Activated CD4-positive, alpha-beta T cell treated with anti-CD3 and anti-CD28 coated beads, Interleukin-2, amount 50 U/mL, for 4 hours (primary cell): ENCODE results near the gene RTN4.
"Not testable (repeated sequence)": the region's sequence is repeated elsewhere in the genome, so short reads cannot be mapped to it uniquely, and the experiment has no call there.

Experiments used
- DNase-seq, 2 experiments: peaks; one replicate each; pipeline ENCODE4 v3.0.0-alpha.2; 2020

Gene RTN4, protein sequence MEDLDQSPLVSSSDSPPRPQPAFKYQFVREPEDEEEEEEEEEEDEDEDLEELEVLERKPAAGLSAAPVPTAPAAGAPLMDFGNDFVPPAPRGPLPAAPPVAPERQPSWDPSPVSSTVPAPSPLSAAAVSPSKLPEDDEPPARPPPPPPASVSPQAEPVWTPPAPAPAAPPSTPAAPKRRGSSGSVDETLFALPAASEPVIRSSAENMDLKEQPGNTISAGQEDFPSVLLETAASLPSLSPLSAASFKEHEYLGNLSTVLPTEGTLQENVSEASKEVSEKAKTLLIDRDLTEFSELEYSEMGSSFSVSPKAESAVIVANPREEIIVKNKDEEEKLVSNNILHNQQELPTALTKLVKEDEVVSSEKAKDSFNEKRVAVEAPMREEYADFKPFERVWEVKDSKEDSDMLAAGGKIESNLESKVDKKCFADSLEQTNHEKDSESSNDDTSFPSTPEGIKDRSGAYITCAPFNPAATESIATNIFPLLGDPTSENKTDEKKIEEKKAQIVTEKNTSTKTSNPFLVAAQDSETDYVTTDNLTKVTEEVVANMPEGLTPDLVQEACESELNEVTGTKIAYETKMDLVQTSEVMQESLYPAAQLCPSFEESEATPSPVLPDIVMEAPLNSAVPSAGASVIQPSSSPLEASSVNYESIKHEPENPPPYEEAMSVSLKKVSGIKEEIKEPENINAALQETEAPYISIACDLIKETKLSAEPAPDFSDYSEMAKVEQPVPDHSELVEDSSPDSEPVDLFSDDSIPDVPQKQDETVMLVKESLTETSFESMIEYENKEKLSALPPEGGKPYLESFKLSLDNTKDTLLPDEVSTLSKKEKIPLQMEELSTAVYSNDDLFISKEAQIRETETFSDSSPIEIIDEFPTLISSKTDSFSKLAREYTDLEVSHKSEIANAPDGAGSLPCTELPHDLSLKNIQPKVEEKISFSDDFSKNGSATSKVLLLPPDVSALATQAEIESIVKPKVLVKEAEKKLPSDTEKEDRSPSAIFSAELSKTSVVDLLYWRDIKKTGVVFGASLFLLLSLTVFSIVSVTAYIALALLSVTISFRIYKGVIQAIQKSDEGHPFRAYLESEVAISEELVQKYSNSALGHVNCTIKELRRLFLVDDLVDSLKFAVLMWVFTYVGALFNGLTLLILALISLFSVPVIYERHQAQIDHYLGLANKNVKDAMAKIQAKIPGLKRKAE

DNA sequence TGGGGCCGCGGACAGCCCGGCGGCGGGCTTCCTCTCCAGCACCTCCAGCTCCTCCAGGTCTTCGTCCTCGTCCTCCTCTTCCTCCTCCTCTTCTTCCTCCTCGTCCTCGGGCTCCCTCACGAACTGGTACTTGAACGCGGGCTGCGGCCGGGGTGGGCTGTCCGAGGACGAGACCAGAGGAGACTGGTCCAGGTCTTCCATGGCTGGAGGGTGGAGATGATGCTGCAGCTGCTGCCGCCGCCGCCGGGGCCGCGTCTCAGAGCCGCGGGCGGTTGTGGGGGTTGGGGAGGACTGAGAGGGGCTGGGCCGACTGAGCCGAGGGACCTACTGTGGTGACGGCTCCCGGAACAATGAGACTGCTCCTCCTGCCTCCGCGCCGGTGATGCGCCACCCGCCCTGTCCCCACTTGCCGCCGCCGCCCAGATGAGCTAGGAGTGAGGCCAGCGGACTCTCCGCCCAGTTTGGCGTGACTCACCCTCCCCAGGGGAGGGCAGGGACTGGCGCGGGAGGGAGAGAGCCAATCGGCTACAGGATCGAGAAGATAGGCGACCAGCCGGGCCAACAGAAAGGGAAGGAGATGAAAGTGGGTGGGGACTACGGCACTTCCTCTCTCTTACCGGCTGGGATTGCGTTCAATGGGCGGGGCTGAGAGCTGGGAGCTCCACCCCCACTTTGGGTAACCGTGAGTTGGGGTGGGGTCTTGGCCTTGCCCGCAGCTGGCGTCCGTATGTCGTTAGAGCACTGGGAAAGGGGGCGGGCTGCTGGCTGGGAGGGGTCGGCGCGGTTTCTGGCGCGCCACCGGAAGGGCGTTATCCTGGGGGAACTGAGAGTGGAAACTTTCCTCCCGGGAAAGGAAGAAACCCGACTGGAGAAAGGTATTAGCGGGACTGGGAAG lies at the start of gene RTN4:
Gene RTN4 (minus strand): TSS at position 352 of the 895 bp plus-strand sequence. CDS start 151 bp downstream, at position 201.
- DNase-seq: peak; percentile 98 to 99

DNA sequence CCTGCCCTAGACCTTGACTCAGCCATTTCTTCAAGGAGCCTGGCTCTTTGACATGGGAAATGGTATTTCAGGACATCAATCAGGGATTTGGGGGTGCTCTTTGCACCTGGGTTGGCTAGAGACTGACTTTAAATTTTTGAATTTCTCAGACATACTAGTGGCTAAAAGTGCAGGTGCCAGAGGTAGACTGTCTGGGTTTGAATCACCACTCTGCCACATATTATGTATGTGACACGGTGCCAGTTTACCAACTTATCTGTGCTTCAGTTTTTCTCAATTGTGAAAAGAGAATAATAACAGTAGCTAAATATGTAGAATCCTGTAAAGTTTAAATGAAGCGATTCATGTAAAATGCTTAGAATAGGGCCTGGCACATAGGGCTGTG lies 49.2 kb upstream of the RTN4 start:
- no peak for DNase-seq

DNA sequence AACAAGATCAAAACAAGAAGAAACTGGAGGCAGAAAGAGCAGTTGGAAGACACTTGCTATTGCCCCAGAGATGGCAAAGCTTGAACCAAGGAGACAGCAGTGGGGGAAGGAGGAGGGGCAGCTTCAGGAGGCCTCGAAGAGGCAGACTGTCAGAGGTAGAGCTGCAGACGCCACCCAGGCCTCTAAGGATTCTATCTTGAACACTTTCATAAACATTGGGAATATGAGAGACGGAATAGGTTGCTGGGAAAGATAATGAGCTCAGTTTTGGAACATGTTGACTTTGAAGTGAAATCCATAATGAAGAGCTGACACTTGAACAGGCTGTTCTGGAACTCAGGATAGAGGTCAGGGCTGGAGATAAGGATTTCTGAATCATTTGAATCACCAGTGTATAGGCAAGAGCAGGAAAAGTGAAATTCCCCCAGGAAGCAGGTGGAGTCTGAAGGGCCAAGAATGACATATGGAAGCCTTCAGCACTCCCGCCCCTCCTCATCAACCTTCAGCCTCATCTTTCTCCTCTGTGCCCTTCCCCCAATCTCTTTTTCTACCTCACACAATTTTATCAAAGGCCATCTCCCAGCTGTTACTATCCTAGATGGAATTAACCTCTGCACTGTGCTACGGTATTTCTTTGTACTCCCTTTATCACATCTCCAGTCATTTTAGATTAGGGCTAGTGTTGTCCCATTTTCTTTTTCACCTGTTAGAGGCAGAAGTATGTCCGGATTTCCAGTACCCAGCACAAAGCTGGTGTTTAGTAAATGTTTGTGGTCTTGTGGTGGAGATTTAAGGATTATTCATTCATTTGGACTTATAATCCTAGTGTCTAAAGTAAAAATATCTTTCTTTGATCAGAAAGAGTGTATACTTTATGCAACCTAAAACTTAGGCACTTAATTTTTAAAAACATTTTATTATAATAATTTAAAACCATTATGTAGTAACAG lies 47.5 kb upstream of the RTN4 start:
- no peak for DNase-seq

DNA sequence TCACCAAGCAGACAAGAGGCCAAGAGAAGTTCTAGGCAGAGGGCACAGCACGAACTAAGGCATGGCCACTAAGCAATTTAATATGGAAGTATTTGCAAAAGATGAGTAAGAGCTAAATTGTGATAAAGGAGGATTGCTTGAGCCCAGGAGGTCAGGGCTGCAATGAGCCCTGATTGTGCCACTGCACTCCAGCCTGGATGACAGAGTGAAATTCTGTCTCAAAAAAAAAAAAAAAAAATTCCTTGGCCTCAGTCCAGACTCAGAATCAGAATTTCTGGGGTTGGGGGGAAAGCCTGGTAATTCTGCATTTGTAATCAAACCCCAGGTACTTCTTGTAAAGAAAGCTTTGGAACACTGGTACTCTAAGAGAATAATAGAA lies 46.8 kb upstream of the RTN4 start:
- no peak for DNase-seq

DNA sequence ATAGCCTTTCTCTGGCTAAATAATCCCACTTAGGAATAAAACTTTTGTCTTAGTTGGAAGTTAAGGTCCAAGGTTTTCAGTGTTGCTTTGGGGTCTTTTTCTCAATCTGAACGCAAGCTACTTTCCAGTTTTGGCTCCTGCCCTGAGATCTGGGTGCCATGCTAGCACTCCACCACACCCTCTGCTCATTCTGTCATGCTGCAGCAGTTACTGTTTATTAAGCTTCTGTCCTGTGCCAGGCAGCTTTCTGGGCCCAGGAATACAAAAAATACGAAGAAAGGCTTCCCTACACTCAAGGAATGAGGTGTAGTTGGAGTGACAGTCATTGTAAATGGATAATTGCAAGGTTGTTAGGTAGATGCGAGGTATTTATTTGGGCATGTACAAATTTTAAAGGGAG lies 46.3 kb upstream of the RTN4 start:
- DNase-seq: no peak

DNA sequence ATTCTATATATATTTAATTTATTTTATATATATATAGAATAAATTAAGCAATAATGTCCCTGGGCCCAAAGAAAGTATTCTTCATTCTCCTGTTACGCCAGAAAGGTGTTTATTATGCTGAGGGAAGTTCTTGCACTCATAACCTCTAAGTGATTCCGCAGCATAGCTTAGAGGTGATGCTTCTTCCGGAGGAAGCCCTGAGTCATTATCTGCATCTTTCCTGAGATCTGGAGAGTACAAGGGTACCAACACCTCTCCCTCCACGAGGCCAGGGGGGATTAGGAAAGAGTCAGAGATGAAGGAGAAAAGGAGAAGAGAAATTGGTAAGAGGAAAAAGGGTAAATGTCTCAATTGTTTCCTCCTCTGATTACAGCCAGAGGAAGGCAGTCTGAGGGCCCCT lies 43.1 kb upstream of the RTN4 start:
- DNase-seq: no peak

DNA sequence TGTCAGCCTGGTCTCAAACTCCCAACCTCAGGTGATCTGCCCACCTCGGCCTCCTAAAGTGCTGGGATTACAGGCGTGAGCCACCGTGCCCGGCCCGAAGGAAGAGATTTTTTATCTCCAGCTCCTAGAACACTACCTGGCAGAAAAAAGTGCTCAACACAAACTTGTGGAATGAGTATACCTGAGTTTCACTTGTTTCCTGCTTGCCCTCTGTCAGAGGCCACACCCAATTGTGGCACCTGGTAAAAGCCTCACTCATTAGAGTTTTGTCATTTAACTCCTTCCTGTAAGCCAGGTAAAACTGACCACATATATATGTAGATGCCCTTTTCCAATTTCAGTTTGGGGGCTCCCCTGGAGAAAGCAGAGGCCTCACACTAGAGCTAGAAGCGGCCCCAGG lies 42.2 kb upstream of the RTN4 start:
- DNase-seq: no peak

DNA sequence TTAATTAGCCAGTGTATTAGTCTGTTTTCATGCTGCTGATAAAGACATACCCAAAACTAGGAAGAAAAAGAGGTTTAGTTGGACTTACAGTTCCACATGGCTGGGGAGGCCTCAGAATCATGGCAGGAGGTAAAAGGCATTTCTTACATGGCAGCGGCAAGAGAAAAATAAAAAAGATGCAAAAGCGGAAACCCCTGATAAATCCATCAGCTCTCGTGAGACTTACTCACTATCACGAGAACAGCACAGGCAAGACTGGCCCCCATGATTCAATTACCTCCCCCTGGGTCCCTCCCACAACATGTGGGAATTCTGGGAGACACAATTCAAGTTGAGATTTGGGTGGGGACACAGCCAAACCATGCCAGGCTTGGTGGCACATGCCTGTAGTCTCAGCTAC lies 41.4 kb upstream of the RTN4 start:
- DNase-seq: not testable (repeated sequence)

DNA sequence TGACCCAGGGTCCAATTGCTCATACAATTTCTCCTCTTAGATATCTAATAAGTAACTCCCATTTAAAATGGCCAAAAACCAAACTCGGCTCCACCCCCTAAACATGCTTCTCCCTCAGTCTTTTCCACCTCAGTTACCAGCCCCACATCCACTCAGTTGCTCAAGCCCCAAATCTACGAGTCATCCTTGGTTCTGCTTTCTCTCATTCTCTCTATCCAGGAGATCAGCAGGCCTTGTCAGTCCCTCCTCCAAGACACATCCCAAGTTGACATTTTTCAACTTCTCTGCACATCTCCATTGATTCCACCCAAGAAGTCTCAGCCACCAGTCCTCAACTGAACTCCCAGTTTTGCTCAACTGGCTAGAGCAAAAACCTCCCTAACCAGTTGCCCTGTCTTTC lies 40.5 kb upstream of the RTN4 start:
- no peak for DNase-seq

DNA sequence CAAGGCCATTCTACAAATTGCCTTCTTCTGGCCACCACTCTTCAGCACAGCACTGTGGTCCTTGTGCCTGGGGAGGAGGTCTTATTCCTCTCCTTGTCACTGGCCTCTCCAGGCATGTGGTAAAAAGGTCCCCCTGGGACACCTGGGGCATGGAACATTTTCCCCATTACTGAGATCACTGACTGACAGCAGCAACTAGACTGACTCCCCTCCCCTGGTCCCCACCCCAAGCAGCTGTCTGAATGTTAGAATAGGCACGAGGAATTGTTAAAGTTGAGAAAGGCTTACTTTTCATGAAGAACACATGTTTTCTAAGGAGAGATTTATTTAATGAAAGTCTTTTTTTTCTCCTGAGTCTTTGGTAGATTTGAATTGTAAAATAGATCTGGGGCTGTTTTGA lies 39.5 kb upstream of the RTN4 start:
- DNase-seq: no peak

DNA sequence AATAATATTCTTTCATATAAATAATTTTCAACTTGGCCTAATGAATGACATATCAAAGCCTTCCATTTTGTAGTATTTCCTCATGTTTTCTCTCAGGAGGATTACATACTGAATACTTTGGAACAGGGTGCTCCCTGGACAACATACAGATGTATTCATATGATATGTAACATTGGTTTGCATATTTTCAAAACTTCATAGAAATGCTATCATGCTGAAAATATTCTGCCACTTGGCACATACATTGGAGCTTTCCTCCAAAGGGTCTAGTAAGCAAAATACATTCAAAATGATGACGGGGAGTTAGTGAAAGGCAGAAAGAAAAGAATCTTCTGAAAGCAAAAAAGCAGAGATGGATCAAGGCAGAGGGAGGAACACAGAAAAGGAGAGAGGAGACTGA lies 38.1 kb upstream of the RTN4 start:
- DNase-seq: no peak

DNA sequence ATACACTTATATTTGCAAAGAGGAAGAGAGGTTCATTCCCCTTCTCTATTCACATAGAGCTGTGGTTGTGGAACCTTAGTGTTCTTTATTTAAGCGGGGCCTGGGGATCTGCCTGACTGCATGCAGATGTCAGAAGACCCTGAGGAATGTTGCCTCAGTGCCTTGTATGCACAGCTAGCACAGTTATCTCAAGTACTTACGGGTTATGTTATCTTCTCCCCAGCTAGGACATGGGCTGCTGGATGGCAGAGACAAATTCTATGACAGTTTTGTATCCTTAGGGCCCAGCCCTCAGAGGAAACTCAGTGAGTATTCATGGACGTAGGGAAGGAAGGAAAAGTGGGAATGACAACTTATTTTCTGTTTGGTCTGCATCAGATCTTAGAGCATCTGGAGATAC lies 37.7 kb upstream of the RTN4 start:
- no peak for DNase-seq

DNA sequence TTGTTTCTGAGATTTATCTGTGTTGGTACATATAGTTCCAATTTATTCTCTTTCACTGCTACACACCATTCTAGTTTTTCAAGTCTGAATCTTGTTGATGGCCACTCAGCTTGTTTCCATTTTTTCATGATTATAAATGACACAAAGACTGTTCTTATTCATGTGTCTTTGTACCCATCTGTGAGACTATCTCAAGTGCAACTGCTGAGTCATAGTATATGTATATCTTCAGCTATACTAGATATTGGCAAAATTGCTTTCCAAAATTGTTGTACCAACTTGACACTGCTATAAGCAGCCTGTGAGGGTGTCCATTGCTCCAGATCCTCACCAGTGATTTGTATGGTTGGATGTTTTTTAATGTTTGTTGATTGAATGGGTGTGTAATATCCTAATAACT lies 37.2 kb upstream of the RTN4 start:
- no peak for DNase-seq

DNA sequence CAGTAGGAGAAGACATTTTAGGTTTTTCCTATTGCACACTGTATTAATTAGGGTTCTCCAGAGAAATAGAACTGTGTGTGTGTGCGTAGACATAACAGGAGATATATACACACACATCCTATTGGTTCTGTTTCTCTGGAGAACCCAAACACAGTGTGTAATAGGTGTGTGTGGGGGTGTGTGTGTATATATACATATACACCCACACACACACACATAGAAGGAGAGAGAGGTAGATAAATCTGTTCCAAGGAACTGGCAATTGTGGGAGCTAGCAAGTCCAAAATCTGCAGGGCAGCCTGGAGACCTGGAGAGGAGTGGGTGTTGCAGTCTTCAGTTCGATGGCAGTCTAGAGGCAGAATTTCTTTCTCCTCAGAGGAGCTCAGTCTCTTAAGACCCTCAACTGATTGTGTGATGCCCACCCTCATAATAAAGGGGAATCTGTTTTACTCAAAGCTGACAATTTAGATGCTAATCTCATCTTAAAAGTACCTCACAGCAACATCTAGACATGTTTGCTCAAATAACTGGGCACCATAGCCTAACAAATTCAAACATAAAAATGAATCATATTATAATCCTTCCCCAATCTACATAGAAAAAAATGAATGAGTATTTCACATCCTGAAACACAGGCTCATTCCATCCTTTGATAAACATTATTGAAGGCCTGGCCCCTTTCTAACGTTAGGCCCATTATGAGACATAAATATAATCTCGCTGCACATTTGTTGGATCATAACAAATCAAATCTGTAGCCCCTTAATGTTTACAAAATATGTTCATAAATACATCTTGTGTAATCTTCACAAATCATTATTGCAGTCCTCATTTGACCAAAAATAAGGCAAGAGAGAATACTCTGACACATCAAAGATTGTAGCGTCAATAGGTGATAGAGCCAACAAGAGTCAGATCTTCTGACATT lies 35.1 kb upstream of the RTN4 start:
- DNase-seq: no peak

DNA sequence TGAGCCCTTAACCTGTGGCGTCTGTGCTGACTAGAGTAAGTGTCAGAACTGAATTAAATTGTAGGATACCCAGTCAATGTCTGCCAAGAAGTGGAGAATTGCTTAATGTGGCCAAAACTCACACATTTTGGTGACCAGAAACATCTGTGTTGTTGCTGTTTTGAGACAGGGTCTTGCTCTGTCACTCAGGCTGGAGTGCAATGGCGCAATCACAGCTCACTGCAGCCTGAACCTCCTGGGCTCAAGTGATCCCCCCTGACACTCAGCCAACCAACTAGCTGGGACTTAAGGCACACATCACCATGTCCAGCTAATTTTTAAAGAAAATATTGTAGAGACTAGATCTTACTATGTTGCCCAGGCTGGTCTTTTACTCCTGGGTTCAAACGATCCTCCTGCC lies 34.4 kb upstream of the RTN4 start:
- DNase-seq: no peak

DNA sequence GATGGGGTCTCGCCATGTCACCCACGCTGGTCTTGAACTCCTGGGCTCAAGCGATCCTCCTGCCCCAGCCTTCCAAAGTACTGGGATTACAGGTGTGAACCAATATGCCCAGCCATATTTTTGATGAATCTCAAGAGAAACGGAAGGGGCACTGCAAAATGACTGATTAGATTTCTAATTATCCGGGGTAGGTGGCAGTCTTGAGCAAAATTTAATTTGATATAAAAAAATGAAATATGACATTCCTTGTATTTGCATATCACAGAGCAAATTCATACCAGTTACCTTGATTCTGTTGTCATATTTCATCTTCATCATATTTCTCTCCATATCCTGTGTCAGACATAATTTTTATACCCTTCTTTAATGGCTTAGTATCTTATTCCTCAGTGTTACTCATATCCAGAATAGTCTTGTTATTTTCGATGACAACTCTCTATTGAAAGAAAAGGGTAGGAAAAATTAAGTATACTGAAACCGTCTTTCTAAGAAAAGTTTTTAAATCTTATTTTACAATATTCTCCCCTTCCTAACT lies 30.0 kb upstream of the RTN4 start:
- no peak for DNase-seq

DNA sequence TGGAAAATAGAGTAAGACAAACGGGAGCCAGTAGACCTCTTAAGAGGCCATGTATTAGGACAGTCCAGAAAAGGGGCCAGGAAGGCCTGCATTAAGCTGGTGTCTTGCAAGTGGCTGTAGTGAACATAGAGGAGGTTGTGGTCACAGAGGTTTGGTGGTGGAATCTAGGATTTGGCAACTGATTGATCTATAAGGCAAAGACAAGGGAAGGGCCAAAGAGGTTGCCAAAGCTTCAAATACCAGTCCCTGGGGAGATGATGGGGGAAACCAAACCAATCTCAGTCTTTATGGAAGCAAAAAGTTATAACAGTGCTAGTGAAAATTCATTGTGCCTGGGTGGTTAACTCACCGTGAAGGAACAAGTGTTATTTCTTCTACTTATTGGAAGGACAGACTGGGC lies 28.7 kb upstream of the RTN4 start:
- DNase-seq: no peak

DNA sequence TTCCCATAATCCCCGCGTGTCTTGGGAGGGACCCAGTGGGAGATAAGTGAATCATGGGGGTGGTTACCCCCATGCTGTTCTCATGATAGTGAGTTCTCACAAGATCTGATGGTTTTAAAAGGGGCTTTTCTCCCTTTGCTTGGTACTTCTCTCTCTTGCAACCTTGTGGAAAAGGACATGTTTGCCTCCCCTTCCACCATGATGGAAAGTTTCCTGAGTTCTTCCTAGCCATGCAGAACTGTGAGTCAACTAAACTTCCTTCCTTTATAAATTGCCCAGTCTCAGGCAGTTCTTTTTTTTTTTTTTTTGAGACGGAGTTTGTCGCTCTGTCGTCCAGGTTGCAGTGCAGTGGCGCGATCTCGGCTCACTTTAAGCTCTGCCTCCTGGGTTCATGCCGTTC lies 26.5 kb upstream of the RTN4 start:
- no peak for DNase-seq

DNA sequence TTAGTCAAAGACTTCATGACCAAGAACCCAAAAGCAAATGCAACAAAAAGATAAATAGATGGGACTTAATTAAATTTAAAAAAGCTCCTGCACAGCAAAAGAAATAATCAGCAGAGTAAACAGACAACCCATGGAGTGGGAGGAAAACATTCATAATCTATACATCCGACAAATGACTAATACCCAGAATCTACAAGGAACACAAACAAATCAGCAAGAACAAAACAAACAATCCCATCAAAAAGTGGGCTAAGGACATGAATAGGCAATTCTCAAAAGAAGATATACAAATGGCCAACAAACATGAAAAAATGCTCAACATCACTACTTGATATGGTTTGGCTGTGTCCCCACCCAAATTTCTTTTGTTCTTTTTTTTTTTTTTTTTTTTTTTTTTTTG lies 25.8 kb upstream of the RTN4 start:
- DNase-seq: not testable (repeated sequence)
